Neural cell (in vitro differentiated cells): Measurements from ENCODE around the gene PDE6H. TPM values are rescaled to one million over a fixed set of nuclear protein-coding genes. Genes with fewer than 3 reads are reported as not detected.

Experiments
- H2AFZ ChIP-seq: fragments of 200-600, 300-800 bp; sonication (generic), shearing (Covaris generic); 2 replicates; pipeline ENCODE4 v1.6.0; 2014; ENCODE audit warnings: low read depth, mild to moderate bottlenecking, antibody characterized with exemption, low read length, moderate library complexity
- H3F3A ChIP-seq: fragments of 200-600 bp; shearing (Covaris generic); 2 replicates; pipeline ENCODE4 v1.6.1; 2016; ENCODE audit warnings: mild to moderate bottlenecking, moderate library complexity, mixed read lengths, antibody characterized with exemption, low read length; ENCODE audit not compliant: insufficient read depth, poor library complexity, severe bottlenecking
- H3K27ac ChIP-seq: fragments of 200-600, 300-800 bp; sonication (generic), shearing (Covaris generic); 2 replicates; pipeline ENCODE4 v1.5.1; 2014; ENCODE audit warnings: mild to moderate bottlenecking, low read length, moderate library complexity
- H3K27me3 ChIP-seq: fragments of 300-800, 200-600 bp; sonication (generic), shearing (Covaris generic); 2 replicates; pipeline ENCODE4 v1.6.0; 2014; ENCODE audit warnings: mild to moderate bottlenecking, low read depth, low read length, moderate library complexity; ENCODE audit not compliant: insufficient read depth
- H3K36me3 ChIP-seq: fragments of 300-800, 200-600 bp; sonication (generic), shearing (Covaris generic); 2 replicates; pipeline ENCODE4 v1.5.1; 2014; ENCODE audit warnings: mild to moderate bottlenecking, antibody characterized with exemption, low read length, moderate library complexity; ENCODE audit not compliant: insufficient read depth
- H3K4me2 ChIP-seq: fragments of 300-800, 200-600 bp; sonication (generic), shearing (Covaris generic); 2 replicates; pipeline ENCODE4 v1.6.0; 2014; ENCODE audit warnings: mild to moderate bottlenecking, low read length
- H3K4me3 ChIP-seq: fragments of 300-800, 200-600 bp; sonication (generic), shearing (Covaris generic); 2 replicates; pipeline ENCODE4 v1.5.1; 2014; ENCODE audit warnings: mild to moderate bottlenecking, low read length, moderate library complexity
- H3K79me2 ChIP-seq: fragments of 200-600 bp; shearing (Covaris generic); replicated peaks from 2 replicates; pipeline ENCODE4 v1.6.0; 2014; ENCODE audit warnings: mild to moderate bottlenecking, low read length, moderate library complexity; ENCODE audit not compliant: insufficient read depth
- H3K9ac ChIP-seq: fragments of 300-800, 200-600 bp; sonication (generic), shearing (Covaris generic); 2 replicates; pipeline ENCODE4 v1.6.1; 2016; ENCODE audit warnings: mild to moderate bottlenecking, low read length, mixed read lengths
- H3K9me2 ChIP-seq: fragments of 200-600 bp; shearing (Covaris generic); 2 replicates; pipeline ENCODE4 v1.6.1; 2016; ENCODE audit warnings: mild to moderate bottlenecking, low read length, mixed read lengths; ENCODE audit not compliant: insufficient read depth
- H3K9me3 ChIP-seq: fragments of 200-600, 300-800 bp; sonication (generic), shearing (Covaris generic); 2 replicates; pipeline ENCODE4 v1.6.1; 2016; ENCODE audit warnings: mild to moderate bottlenecking, mixed run types, low read length, moderate library complexity, mixed read lengths
- H4K20me1 ChIP-seq: fragments of 200-600 bp; shearing (Covaris generic); 2 replicates; pipeline ENCODE4 v1.6.1; 2016; ENCODE audit warnings: mild to moderate bottlenecking, mixed run types; ENCODE audit not compliant: insufficient read depth
- EP300 ChIP-seq: fragments of 450-650 bp; conservative IDR thresholded peaks from 2 replicates; pipeline ENCODE4 v1.6.1; 2014; ENCODE audit warnings: antibody characterized with exemption, mild to moderate bottlenecking, moderate library complexity; ENCODE audit not compliant: poor library complexity, severe bottlenecking
- EZH2 ChIP-seq: fragments of 200-600, 300-800 bp; shearing (Covaris generic), sonication (generic); IDR thresholded peaks from 2 replicates; pipeline ENCODE4 v1.6.1; 2014; ENCODE audit warnings: antibody characterized with exemption, low read length, borderline replicate concordance, mild to moderate bottlenecking; ENCODE audit not compliant: insufficient read depth, poor library complexity, severe bottlenecking
- MXI1 ChIP-seq: fragments of 450-650 bp; conservative IDR thresholded peaks from 2 replicates; pipeline ENCODE4 v1.6.1; 2014; ENCODE audit warnings: antibody characterized with exemption, mild to moderate bottlenecking; ENCODE audit not compliant: poor library complexity, severe bottlenecking
- POLR2AphosphoS5 ChIP-seq: IDR thresholded peaks from 2 replicates; pipeline ENCODE4 v1.6.1; 2012
- RAD21 ChIP-seq: fragments of 450-650 bp; conservative IDR thresholded peaks from 2 replicates; pipeline ENCODE4 v1.6.1; 2014; ENCODE audit warnings: antibody characterized with exemption, mild to moderate bottlenecking, moderate library complexity
- SMC3 ChIP-seq: fragments of 450-650 bp; conservative IDR thresholded peaks from 2 replicates; pipeline ENCODE4 v1.6.1; 2014; ENCODE audit warnings: antibody characterized with exemption, mild to moderate bottlenecking, moderate library complexity; ENCODE audit not compliant: poor library complexity
- TAF1 ChIP-seq: IDR thresholded peaks from 2 replicates; pipeline ENCODE4 v1.6.1; 2012; ENCODE audit warnings: low read depth
- polyA plus RNA-seq: library from polyadenylated mRNA; depleted of rRNA; stranded (reverse); fragments of >200 nt; gene quantifications from 2 replicates; pipeline ENCODE4 v1.2.3, GENCODE V29; 2014
- TF ChIP-seq, protein P1 (sequence below): IDR thresholded peaks from 2 replicates; pipeline ENCODE4 v1.6.1; 2012; ENCODE audit warnings: borderline replicate concordance
- TF ChIP-seq, protein P2 (sequence below): fragments of 450-650 bp; IDR thresholded peaks from 2 replicates; pipeline ENCODE4 v1.5.1; 2014; ENCODE audit warnings: antibody characterized with exemption, mild to moderate bottlenecking, moderate library complexity; ENCODE audit not compliant: poor library complexity, severe bottlenecking

Gene PDE6H
- polyA plus RNA-seq, 1 donor from 2014 or later: not detected

DNA sequence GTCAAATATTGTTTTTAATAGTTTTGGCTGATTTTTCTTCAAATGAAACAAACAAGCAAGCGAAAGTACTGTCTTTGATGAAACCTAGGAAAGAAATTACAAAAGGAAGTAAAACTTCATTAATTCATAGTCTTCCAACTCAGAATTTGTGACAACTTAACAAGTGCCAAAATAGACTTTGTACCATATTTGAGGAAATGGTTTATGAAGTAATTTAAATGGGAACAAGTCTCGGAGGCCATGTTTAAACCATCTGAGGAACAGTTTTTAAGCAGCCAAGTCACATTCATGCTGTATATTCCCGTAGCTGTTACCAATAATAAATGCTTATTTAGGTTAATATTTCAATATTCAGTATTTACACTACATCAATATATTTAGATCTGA is 10.7 kb upstream of the PDE6H start:
- Histone ChIP-seq H3K9me3 (no peaks in the 10 kb centered on the region), H3F3A (no peaks in the 10 kb centered on the region), H3K36me3 (no peaks in the 10 kb centered on the region), H3K27ac (no peak overlapping the region), H3K4me3 (no peak overlapping the region), H3K4me2 (no peak overlapping the region), H3K79me2 (no peaks in the 10 kb centered on the region), H3K9ac (no peak overlapping the region), H2AFZ (no peak overlapping the region), H3K27me3 (no peaks in the 10 kb centered on the region), H4K20me1 (no peaks in the 10 kb centered on the region), H3K9me2 (no peaks in the 10 kb centered on the region)
- no peak for TF ChIP-seq RAD21
- TF ChIP-seq, protein P1, sequence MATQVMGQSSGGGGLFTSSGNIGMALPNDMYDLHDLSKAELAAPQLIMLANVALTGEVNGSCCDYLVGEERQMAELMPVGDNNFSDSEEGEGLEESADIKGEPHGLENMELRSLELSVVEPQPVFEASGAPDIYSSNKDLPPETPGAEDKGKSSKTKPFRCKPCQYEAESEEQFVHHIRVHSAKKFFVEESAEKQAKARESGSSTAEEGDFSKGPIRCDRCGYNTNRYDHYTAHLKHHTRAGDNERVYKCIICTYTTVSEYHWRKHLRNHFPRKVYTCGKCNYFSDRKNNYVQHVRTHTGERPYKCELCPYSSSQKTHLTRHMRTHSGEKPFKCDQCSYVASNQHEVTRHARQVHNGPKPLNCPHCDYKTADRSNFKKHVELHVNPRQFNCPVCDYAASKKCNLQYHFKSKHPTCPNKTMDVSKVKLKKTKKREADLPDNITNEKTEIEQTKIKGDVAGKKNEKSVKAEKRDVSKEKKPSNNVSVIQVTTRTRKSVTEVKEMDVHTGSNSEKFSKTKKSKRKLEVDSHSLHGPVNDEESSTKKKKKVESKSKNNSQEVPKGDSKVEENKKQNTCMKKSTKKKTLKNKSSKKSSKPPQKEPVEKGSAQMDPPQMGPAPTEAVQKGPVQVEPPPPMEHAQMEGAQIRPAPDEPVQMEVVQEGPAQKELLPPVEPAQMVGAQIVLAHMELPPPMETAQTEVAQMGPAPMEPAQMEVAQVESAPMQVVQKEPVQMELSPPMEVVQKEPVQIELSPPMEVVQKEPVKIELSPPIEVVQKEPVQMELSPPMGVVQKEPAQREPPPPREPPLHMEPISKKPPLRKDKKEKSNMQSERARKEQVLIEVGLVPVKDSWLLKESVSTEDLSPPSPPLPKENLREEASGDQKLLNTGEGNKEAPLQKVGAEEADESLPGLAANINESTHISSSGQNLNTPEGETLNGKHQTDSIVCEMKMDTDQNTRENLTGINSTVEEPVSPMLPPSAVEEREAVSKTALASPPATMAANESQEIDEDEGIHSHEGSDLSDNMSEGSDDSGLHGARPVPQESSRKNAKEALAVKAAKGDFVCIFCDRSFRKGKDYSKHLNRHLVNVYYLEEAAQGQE: no peak
- TF ChIP-seq, protein P2, sequence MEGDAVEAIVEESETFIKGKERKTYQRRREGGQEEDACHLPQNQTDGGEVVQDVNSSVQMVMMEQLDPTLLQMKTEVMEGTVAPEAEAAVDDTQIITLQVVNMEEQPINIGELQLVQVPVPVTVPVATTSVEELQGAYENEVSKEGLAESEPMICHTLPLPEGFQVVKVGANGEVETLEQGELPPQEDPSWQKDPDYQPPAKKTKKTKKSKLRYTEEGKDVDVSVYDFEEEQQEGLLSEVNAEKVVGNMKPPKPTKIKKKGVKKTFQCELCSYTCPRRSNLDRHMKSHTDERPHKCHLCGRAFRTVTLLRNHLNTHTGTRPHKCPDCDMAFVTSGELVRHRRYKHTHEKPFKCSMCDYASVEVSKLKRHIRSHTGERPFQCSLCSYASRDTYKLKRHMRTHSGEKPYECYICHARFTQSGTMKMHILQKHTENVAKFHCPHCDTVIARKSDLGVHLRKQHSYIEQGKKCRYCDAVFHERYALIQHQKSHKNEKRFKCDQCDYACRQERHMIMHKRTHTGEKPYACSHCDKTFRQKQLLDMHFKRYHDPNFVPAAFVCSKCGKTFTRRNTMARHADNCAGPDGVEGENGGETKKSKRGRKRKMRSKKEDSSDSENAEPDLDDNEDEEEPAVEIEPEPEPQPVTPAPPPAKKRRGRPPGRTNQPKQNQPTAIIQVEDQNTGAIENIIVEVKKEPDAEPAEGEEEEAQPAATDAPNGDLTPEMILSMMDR: no peak
- TF ChIP-seq SMC3: no peak
- no peak for TF ChIP-seq EP300
- TF ChIP-seq MXI1: no peak
- TF ChIP-seq EZH2: no peak
- TF ChIP-seq POLR2AphosphoS5: no peak
- TF ChIP-seq TAF1: no peak

DNA sequence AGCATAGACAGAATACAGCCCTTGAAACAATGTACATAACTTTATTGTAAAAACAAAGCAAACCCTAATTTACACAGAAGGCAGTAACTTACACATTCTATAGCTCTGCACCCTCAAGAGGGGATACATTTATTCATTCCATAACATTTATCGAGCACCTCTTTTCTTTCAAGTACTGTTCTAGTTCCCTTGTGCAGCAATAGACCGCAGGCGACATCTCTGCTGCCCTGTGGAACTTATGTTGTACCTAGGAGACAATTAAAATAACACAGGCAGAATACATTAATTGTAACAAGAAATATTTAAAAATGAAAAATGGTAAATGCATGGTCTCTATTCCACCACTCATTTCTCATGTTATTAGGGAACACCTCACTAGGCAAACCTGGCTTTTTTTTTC is 10.0 kb upstream of the PDE6H start:
- no peak overlapping the region for H3K9ac ChIP-seq
- H3K9me3 ChIP-seq: no peaks in the 10 kb centered on the region
- no peak overlapping the region for H3K4me2 ChIP-seq
- no peak overlapping the region for H3K4me3 ChIP-seq
- H4K20me1 ChIP-seq: no peaks in the 10 kb centered on the region
- no peaks in the 10 kb centered on the region for H3K27me3 ChIP-seq
- H3K27ac ChIP-seq: no peak overlapping the region
- no peaks in the 10 kb centered on the region for H3K79me2 ChIP-seq
- no peak overlapping the region for H2AFZ ChIP-seq
- no peaks in the 10 kb centered on the region for H3K36me3 ChIP-seq
- H3F3A ChIP-seq: no peaks in the 10 kb centered on the region
- TF ChIP-seq MXI1: no peak
- no peak for TF ChIP-seq POLR2AphosphoS5
- no peak for TF ChIP-seq RAD21
- no peak for TF ChIP-seq EZH2
- TF ChIP-seq TAF1: no peak
- TF ChIP-seq, protein P1: no peak
- TF ChIP-seq, protein P2: no peak
- no peak for TF ChIP-seq SMC3
- no peak for TF ChIP-seq EP300
- H3K9me2 ChIP-seq: no peaks in the 10 kb centered on the region
